ENCODE data around the gene ADGRG3.

ADGRG3 gene

GRCh38 chr16:57681950-57682728 lies 14.0 kb downstream of the ADGRG3 start:
- no peak for DNase-seq

GRCh38 chr16:57682809-57683635 lies 14.9 kb downstream of the ADGRG3 start:
- DNase-seq: no peak

GRCh38 chr16:57683636-57684545 lies 15.8 kb downstream of the ADGRG3 start:
- no peak for DNase-seq

- DNase-seq: no peak
Observed at GRCh38 chr16:57684626-57685358, 16.7 kb downstream of the ADGRG3 start.

GRCh38 chr16:57685633-57686032 lies 17.5 kb downstream of the ADGRG3 start:
- DNase-seq: no peak

- DNase-seq: no peak
Observed at GRCh38 chr16:57686577-57686976, 18.5 kb downstream of the ADGRG3 start.

- no peak for DNase-seq
Observed at GRCh38 chr16:57687363-57687929, 19.3 kb downstream of the ADGRG3 start.

- no peak for DNase-seq
Observed at GRCh38 chr16:57688487-57688986, 20.4 kb downstream of the ADGRG3 start.

- no peak for DNase-seq
Observed at GRCh38 chr16:57688987-57689761, 21.1 kb downstream of the ADGRG3 start.

- DNase-seq: no peak
Observed at GRCh38 chr16:57689762-57690558, 21.9 kb downstream of the ADGRG3 start.

- no peak for DNase-seq
Observed at GRCh38 chr16:57690782-57691471, 22.8 kb downstream of the ADGRG3 start.

- no peak for DNase-seq
Observed at GRCh38 chr16:57692636-57693035, 24.5 kb downstream of the ADGRG3 start.

- no peak for DNase-seq
Observed at GRCh38 chr16:57693550-57693949, 25.4 kb downstream of the ADGRG3 start.

- no peak for DNase-seq
Observed at GRCh38 chr16:57694231-57694724, 26.2 kb downstream of the ADGRG3 start.

GRCh38 chr16:57694725-57695679 lies 26.9 kb downstream of the ADGRG3 start, which contains the start of gene DRC7:
Gene DRC7, plus strand, starts transcription at chr16:57694806. Its CDS starts 3,144 bp downstream, at chr16:57697950.
- DNase-seq: peak; percentile 68

GRCh38 chr16:57695680-57696069 lies 27.6 kb downstream of the ADGRG3 start:
- DNase-seq: no peak

- DNase-seq: no peak
Observed at GRCh38 chr16:57696240-57696639, 28.1 kb downstream of the ADGRG3 start.
